ENCODE results near the gene ATP1A1.

The ATP1A1 gene

GRCh38 chr1:116424863-116425262 is 51.8 kb downstream of the ATP1A1 start:
- ATAC-seq (ENCODE audit: low read depth) = no peak
- H3K27ac ChIP-seq (ENCODE audit: poor library complexity, severe bottlenecking) = no peak overlapping the region

GRCh38 chr1:116425987-116426386 is 52.9 kb downstream of the ATP1A1 start:
- Histone ChIP-seq H3K4me3 (ENCODE audit: severe bottlenecking) (no peak overlapping the region), H3K9me3 (ENCODE audit: severe bottlenecking) (no peaks in the 10 kb centered on the region), H3K27me3 (ENCODE audit: insufficient read depth, poor library complexity, severe bottlenecking) (no peaks in the 10 kb centered on the region), H3K4me1 (ENCODE audit: insufficient read depth, poor library complexity, severe bottlenecking) (no peaks in the 10 kb centered on the region), H3K27ac (ENCODE audit: poor library complexity, severe bottlenecking) (no peak overlapping the region), H3K36me3 (ENCODE audit: low read depth) (no peaks in the 10 kb centered on the region)
- ATAC-seq (ENCODE audit: low read depth) (no peak), DNase-seq (ENCODE audit: low spot score) (no peak)
- TF ChIP-seq CTCF (IDR thresholded peaks at IDR 0.05; ENCODE audit: poor library complexity, severe bottlenecking) = no peak

More at GRCh38 chr1:116424863-116425262, 51.8 kb downstream of the ATP1A1 start:
- no peaks in the 10 kb centered on the region for H3K4me1 ChIP-seq (ENCODE audit: insufficient read depth, poor library complexity, severe bottlenecking)
- H3K9me3 ChIP-seq (ENCODE audit: severe bottlenecking) = no peaks in the 10 kb centered on the region
- TF ChIP-seq CTCF (IDR thresholded peaks at IDR 0.05; ENCODE audit: poor library complexity, severe bottlenecking) = no peak
- H3K4me3 ChIP-seq (ENCODE audit: severe bottlenecking) = no peak overlapping the region
- DNase-seq (ENCODE audit: low spot score) = no peak
- H3K27me3 ChIP-seq (ENCODE audit: insufficient read depth, poor library complexity, severe bottlenecking) = no peaks in the 10 kb centered on the region
- H3K36me3 ChIP-seq (ENCODE audit: low read depth) = no peaks in the 10 kb centered on the region

GRCh38 chr1:116426401-116426800 is 53.4 kb downstream of the ATP1A1 start:
- Histone ChIP-seq H3K27ac (ENCODE audit: poor library complexity, severe bottlenecking) (no peak overlapping the region), H3K27me3 (ENCODE audit: insufficient read depth, poor library complexity, severe bottlenecking) (no peaks in the 10 kb centered on the region), H3K36me3 (ENCODE audit: low read depth) (no peaks in the 10 kb centered on the region), H3K9me3 (ENCODE audit: severe bottlenecking) (no peaks in the 10 kb centered on the region), H3K4me3 (ENCODE audit: severe bottlenecking) (no peak overlapping the region), H3K4me1 (ENCODE audit: insufficient read depth, poor library complexity, severe bottlenecking) (no peaks in the 10 kb centered on the region)
- no peak for DNase-seq (ENCODE audit: low spot score)
- ATAC-seq (ENCODE audit: low read depth) = no peak
- TF ChIP-seq CTCF (IDR thresholded peaks at IDR 0.05; ENCODE audit: poor library complexity, severe bottlenecking) = no peak

- Histone ChIP-seq H3K27me3 (ENCODE audit: insufficient read depth, poor library complexity, severe bottlenecking) (no peaks in the 10 kb centered on the region), H3K4me1 (ENCODE audit: insufficient read depth, poor library complexity, severe bottlenecking) (peaks cover 4% of the 10 kb centered on the region), H3K4me3 (ENCODE audit: severe bottlenecking) (no peak overlapping the region), H3K9me3 (ENCODE audit: severe bottlenecking) (no peaks in the 10 kb centered on the region), H3K27ac (ENCODE audit: poor library complexity, severe bottlenecking) (no peak overlapping the region), H3K36me3 (ENCODE audit: low read depth) (no peaks in the 10 kb centered on the region)
- TF ChIP-seq CTCF (IDR thresholded peaks at IDR 0.05; ENCODE audit: poor library complexity, severe bottlenecking) = no peak
- ATAC-seq (ENCODE audit: low read depth) (no peak), DNase-seq (ENCODE audit: low spot score) (no peak)
These were observed 55.5 kb downstream of the ATP1A1 start for GRCh38 chr1:116428576-116428975.

- Histone ChIP-seq H3K9me3 (ENCODE audit: severe bottlenecking) (no peaks in the 10 kb centered on the region), H3K36me3 (ENCODE audit: low read depth) (no peaks in the 10 kb centered on the region), H3K4me1 (ENCODE audit: insufficient read depth, poor library complexity, severe bottlenecking) (peaks cover 4% of the 10 kb centered on the region), H3K27me3 (ENCODE audit: insufficient read depth, poor library complexity, severe bottlenecking) (no peaks in the 10 kb centered on the region), H3K4me3 (ENCODE audit: severe bottlenecking) (no peak overlapping the region), H3K27ac (ENCODE audit: poor library complexity, severe bottlenecking) (no peak overlapping the region)
- ATAC-seq (ENCODE audit: low read depth) (no peak), DNase-seq (ENCODE audit: low spot score) (no peak)
- TF ChIP-seq CTCF (IDR thresholded peaks at IDR 0.05; ENCODE audit: poor library complexity, severe bottlenecking) = no peak
These were observed 56.9 kb downstream of the ATP1A1 start for GRCh38 chr1:116429821-116430374.

All from RWPE2 (cell line).